Progenitor cell of endocrine pancreas (in vitro differentiated cells): ENCODE results near the gene AP1M2. TPM values are rescaled to one million over a fixed set of nuclear protein-coding genes. Genes with fewer than 3 reads are reported as not detected.
"Not testable (repeated sequence)": the region's sequence is repeated elsewhere in the genome, so short reads cannot be mapped to it uniquely, and the experiment has no call there.

Experiments used
- DNase-seq: peaks from one replicate; pipeline ENCODE4 v3.0.0; 2021; ENCODE audit warnings: low spot score; ENCODE audit not compliant: unreplicated experiment
- H3K27ac Mint-ChIP-seq: 2 replicates; pipeline ENCODE4 v1.8.0; 2021; ENCODE audit warnings: mild to moderate bottlenecking, moderate library complexity, mixed read lengths
- H3K27me3 Mint-ChIP-seq: 2 replicates; pipeline ENCODE4 v1.8.0; 2021; ENCODE audit warnings: mixed read lengths
- H3K36me3 Mint-ChIP-seq: 2 replicates; pipeline ENCODE4 v1.8.0; 2022; ENCODE audit warnings: mixed read lengths; ENCODE audit not compliant: insufficient read depth
- H3K4me1 Mint-ChIP-seq: 2 replicates; pipeline ENCODE4 v1.8.0; 2021; ENCODE audit warnings: low read depth, mixed read lengths
- H3K4me3 Mint-ChIP-seq: 2 replicates; pipeline ENCODE4 v1.8.0; 2021; ENCODE audit warnings: low read depth, mild to moderate bottlenecking, moderate library complexity, mixed read lengths
- H3K9me3 Mint-ChIP-seq: 2 replicates; pipeline ENCODE4 v1.8.0; 2021; ENCODE audit warnings: low read depth, mixed read lengths
- total RNA-seq: library from RNA; stranded (reverse); gene quantifications from 2 replicates; pipeline ENCODE4 v1.2.1, GENCODE V29; 2021
- TF ChIP-seq, protein P1 (sequence below): fragments of 200-600 bp; sonication (generic); IDR thresholded peaks from one replicate; pipeline ENCODE4 v1.5.0; 2021; ENCODE audit warnings: antibody characterized with exemption, mild to moderate bottlenecking; ENCODE audit not compliant: unreplicated experiment

Gene AP1M2
- total RNA-seq, 1 donor from 2014 or later, result 110 TPM

DNA sequence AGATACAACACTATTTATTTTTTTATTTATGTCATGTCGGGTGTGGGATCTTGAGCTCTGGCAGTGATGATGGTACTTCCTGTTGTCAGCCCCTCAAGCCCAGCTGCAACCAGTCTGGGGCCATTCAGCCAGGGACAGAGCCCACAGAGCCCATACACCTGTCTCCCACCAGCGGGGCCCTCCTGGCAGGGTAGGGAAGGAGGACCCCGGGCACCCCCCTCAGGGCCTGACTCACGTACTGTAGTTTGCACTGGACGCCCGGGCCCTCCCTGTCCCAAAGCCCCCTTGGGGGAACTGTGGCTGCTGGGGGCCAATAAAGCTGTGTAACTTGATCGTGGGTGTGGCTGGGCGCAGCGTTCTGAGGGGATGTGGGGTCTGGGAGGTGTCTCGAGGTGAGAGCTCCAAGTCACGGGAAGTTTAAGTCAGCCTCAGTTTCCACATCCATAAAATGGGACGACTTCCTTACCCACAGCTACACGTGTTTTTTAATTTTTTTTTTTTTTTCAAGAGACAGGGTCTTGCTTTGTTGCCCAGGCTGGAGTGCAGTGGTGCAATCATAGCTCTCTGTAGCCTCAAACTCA, 33.9 kb downstream of the AP1M2 start:
- no peaks in the 10 kb centered on the region for H3K4me1 Mint-ChIP-seq
- H3K36me3 Mint-ChIP-seq, result peaks cover 20% of the 10 kb centered on the region
- TF ChIP-seq, protein P1, sequence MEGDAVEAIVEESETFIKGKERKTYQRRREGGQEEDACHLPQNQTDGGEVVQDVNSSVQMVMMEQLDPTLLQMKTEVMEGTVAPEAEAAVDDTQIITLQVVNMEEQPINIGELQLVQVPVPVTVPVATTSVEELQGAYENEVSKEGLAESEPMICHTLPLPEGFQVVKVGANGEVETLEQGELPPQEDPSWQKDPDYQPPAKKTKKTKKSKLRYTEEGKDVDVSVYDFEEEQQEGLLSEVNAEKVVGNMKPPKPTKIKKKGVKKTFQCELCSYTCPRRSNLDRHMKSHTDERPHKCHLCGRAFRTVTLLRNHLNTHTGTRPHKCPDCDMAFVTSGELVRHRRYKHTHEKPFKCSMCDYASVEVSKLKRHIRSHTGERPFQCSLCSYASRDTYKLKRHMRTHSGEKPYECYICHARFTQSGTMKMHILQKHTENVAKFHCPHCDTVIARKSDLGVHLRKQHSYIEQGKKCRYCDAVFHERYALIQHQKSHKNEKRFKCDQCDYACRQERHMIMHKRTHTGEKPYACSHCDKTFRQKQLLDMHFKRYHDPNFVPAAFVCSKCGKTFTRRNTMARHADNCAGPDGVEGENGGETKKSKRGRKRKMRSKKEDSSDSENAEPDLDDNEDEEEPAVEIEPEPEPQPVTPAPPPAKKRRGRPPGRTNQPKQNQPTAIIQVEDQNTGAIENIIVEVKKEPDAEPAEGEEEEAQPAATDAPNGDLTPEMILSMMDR, result no peak
- H3K4me3 Mint-ChIP-seq, result no peak overlapping the region
- no peaks in the 10 kb centered on the region for H3K9me3 Mint-ChIP-seq
- H3K27me3 Mint-ChIP-seq, result no peaks in the 10 kb centered on the region
- no peak overlapping the region for H3K27ac Mint-ChIP-seq
- DNase-seq, result no peak

DNA sequence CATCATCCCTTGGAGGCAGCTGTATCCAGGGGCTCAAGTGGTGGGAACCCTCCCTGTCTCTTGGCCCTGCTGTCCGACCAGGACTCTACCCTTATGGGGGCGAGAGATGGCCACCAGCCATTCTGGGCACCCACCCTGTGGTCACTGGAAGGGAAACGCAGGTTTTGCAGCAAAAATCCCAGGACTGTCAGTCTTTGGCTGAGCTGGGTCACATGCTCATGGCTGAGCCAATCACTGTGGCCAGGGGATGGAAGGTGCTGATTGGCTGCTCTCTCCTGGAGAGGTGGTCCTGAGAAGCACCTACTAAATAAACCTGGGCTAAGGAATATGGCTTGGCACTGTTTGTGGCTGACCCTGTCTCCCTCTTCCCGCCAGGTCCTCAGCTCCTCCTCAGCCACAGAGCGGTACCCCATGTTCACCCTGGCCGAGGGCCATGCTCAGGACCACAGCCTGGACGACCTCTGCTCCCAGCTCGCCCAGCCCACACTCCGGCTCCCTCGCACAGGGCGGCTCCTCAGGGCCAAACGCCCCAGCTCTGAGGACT, 34.5 kb downstream of the AP1M2 start:
- Mint-ChIP-seq H3K4me3 (no peak overlapping the region), H3K36me3 (peaks cover 18% of the 10 kb centered on the region), H3K27me3 (no peaks in the 10 kb centered on the region), H3K9me3 (no peaks in the 10 kb centered on the region), H3K27ac (no peak overlapping the region), H3K4me1 (no peaks in the 10 kb centered on the region)
- no peak for DNase-seq
- TF ChIP-seq, protein P1, result no peak

DNA sequence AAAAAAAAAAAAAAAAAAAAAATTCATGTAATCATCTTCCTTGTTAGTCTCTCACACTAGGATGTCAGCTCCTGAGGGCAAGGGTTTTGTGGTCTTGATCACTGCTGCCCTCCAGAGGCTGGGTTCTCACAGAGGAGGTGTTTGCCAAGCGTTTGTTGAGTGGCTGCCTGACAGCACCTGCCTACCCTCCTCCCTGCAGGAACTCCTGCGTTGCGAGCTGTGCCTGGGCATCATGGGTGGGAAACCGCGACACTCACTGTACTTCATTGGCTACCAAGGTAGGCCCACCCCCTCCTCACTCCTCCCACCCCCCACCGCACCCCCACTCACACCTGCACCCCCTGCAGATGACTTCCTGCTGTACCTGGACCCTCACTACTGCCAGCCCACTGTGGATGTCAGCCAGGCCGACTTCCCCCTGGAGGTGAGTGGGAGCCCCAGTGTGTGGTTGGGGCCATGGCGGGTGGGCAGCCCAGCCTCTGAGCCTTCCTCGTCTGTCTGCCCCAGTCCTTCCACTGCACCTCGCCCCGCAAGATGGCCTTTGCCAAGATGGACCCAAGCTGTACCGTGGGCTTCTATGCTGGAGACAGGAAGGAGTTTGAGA, 35.3 kb downstream of the AP1M2 start:
- no peak overlapping the region for H3K4me3 Mint-ChIP-seq
- peaks cover 18% of the 10 kb centered on the region for H3K36me3 Mint-ChIP-seq
- TF ChIP-seq, protein P1, result no peak
- no peaks in the 10 kb centered on the region for H3K4me1 Mint-ChIP-seq
- no peaks in the 10 kb centered on the region for H3K27me3 Mint-ChIP-seq
- no peak for DNase-seq
- H3K27ac Mint-ChIP-seq, result no peak overlapping the region
- H3K9me3 Mint-ChIP-seq, result no peaks in the 10 kb centered on the region

DNA sequence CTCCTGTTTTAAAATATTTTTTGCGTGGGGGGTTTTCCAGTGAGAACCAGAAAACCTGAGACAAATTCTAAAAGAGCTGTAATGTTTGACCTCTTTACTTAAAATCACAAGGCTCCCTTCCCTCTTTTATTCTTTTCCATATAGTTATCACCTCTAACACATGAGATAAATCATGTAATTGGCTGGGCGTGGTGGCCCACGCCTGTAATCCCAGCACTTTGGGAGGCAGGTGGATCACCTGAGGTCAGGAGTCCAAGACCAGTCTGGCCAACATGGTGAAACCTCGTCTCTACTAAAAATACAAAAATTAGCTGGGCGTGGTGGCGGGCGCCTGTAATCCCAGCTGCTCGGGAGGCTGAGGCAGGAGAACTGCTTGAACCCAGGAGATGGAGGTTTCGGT, 36.1 kb downstream of the AP1M2 start:
- not testable (repeated sequence) for H3K27ac Mint-ChIP-seq, H3K27me3 Mint-ChIP-seq, DNase-seq, H3K9me3 Mint-ChIP-seq, H3K4me3 Mint-ChIP-seq, H3K4me1 Mint-ChIP-seq
- peaks cover 18% of the 10 kb centered on the region for H3K36me3 Mint-ChIP-seq

DNA sequence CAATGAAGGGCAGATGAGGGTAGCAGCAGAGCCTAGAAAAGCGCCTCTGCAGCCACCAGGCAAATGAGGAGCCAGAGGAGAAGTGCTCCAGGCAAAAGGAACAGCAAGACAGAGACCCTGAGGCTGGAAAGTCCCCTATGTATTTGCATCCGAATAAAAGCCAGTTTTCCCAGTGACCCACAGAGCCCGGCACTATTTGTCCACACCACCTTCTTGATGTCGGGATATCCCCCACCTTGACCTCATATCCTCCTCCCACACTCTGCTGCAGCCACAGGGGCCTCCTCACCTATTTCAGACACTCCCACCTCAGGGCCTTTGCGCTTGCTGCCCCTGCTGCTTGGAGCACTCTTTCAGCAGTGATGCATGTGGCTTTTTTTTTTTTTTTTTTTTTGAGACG, 36.8 kb downstream of the AP1M2 start:
- H3K27ac Mint-ChIP-seq, result no peak overlapping the region
- H3K27me3 Mint-ChIP-seq, result no peaks in the 10 kb centered on the region
- H3K4me1 Mint-ChIP-seq, result no peaks in the 10 kb centered on the region
- TF ChIP-seq, protein P1, result no peak
- H3K4me3 Mint-ChIP-seq, result no peak overlapping the region
- H3K9me3 Mint-ChIP-seq, result no peaks in the 10 kb centered on the region
- peaks cover 18% of the 10 kb centered on the region for H3K36me3 Mint-ChIP-seq
- DNase-seq, result no peak

DNA sequence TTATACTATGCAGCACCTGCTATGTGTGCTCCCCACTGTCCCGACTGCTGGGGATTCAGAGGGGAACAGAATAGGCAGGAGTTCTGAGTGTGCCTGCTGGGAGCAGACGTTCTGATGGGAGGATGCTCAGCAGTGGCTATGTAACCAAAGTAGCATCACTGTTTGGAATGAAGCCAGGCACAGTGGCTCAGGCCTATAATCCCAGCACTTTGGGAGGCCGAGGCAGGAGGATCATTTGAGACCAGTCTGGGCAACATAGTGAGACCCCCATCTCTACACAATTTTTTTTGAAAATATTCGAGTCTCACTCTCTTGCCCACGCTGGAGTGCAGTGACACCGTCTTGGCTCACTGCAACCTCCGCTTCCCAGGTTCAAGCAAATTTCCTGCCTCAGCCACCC, 37.4 kb downstream of the AP1M2 start:
- no peak for DNase-seq
- H3K4me3 Mint-ChIP-seq, result no peak overlapping the region
- H3K9me3 Mint-ChIP-seq, result no peaks in the 10 kb centered on the region
- H3K4me1 Mint-ChIP-seq, result peaks cover 2% of the 10 kb centered on the region
- H3K36me3 Mint-ChIP-seq, result peaks cover 18% of the 10 kb centered on the region
- H3K27ac Mint-ChIP-seq, result no peak overlapping the region
- TF ChIP-seq, protein P1, result no peak
- H3K27me3 Mint-ChIP-seq, result no peaks in the 10 kb centered on the region
